Endothelial cell of umbilical vein (primary cell): ENCODE data around the gene SIAH3.

Source experiments
- FOS ChIP-seq: IDR thresholded peaks from 2 replicates; pipeline ENCODE4 v1.6.1; 2011; ENCODE audit warnings: mild to moderate bottlenecking, low read length, moderate library complexity, borderline replicate concordance; ENCODE audit not compliant: insufficient read depth
- GATA2 ChIP-seq: IDR thresholded peaks from 2 replicates; pipeline ENCODE4 v1.7.0; 2011; ENCODE audit warnings: low read depth, mild to moderate bottlenecking, moderate library complexity, mixed read lengths, low read length; ENCODE audit not compliant: insufficient read length, insufficient read depth
- POLR2A ChIP-seq: IDR thresholded peaks from 2 replicates; pipeline ENCODE4 v1.6.1; 2012; ENCODE audit warnings: low read depth, mild to moderate bottlenecking, control low read depth, low read length
- POLR2AphosphoS5 ChIP-seq: IDR thresholded peaks from 2 replicates; pipeline ENCODE4 v1.6.1; 2012; ENCODE audit warnings: low read depth, mild to moderate bottlenecking, control low read depth, low read length, moderate library complexity; ENCODE audit not compliant: insufficient read depth
- TF ChIP-seq, protein P1 (sequence below), 2 donors: IDR thresholded peaks; 1 replicate in 1 of 2; 2 replicates in 1 of 2; pipeline ENCODE4 v1.5.1; 2011; ENCODE audit warnings: low read length in 2 of 2, mild to moderate bottlenecking in 2 of 2, moderate library complexity in 2 of 2, control low read depth in 1 of 2, inconsistent platforms in 1 of 2, low read depth in 1 of 2; ENCODE audit not compliant: insufficient read depth in 1 of 2; ENCODE audit errors: extremely low read depth in 1 of 2

DNA sequence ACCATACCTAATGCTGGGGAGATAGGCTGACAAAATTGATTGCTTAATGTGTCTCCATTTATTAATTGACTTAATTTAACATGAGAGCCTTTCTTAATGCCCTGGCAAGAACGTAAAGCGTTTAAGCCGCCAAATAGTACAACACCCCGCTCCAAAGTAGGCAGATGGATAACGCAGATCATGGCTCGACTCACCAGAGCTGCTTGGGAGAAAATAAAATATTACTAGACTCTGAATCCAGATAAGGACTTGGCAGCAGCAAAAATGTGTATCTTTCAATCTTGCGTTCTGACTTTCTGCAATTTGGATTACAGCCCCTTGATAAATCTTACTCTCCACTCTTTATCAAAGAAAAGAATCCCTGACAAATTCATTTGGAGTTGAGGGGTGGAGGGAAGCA lies 403 bp upstream of the SIAH3 start:
- TF ChIP-seq POLR2AphosphoS5 = no peak
- no peak for TF ChIP-seq FOS
- TF ChIP-seq, protein P1, sequence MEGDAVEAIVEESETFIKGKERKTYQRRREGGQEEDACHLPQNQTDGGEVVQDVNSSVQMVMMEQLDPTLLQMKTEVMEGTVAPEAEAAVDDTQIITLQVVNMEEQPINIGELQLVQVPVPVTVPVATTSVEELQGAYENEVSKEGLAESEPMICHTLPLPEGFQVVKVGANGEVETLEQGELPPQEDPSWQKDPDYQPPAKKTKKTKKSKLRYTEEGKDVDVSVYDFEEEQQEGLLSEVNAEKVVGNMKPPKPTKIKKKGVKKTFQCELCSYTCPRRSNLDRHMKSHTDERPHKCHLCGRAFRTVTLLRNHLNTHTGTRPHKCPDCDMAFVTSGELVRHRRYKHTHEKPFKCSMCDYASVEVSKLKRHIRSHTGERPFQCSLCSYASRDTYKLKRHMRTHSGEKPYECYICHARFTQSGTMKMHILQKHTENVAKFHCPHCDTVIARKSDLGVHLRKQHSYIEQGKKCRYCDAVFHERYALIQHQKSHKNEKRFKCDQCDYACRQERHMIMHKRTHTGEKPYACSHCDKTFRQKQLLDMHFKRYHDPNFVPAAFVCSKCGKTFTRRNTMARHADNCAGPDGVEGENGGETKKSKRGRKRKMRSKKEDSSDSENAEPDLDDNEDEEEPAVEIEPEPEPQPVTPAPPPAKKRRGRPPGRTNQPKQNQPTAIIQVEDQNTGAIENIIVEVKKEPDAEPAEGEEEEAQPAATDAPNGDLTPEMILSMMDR (IDR thresholded peaks at IDR 0.05; ENCODE audit: extremely low read depth in 1 of 2, insufficient read depth in 1 of 2, low read depth in 1 of 2, low read length in 2 of 2) = no peak
- no peak for TF ChIP-seq GATA2
- no peak for TF ChIP-seq POLR2A
